ENCODE data around the gene LAMB4.

GRCh38 chr7:108114117-108114841, 15.9 kb downstream of the LAMB4 start:
- peak; percentile 57 for TF ChIP-seq CTCF (IDR thresholded peaks at IDR 0.05)
- no peak for TF ChIP-seq NRF1 (IDR thresholded peaks at IDR 0.05; ENCODE audit: low read depth, low read length)
- no peak for TF ChIP-seq CHD2 (IDR thresholded peaks at IDR 0.05; ENCODE audit: low read length, partially characterized antibody)
- TF ChIP-seq YY1 (IDR thresholded peaks at IDR 0.05; ENCODE audit: low read depth), result no peak
